MM.1S (cell line): ENCODE data around the gene C2CD3.

Source experiments
- DNase-seq: peaks from one replicate; pipeline ENCODE4 v3.0.0-alpha.2; 2015
- H2AFZ ChIP-seq: fragments of 300-600 bp; sonication (generic); 2 replicates; pipeline ENCODE4 v1.6.0; 2016; ENCODE audit warnings: antibody characterized with exemption, low read length
- H3F3A ChIP-seq: fragments of 300-600 bp; sonication (generic); 2 replicates; pipeline ENCODE4 v1.6.1; 2016; ENCODE audit warnings: mild to moderate bottlenecking, antibody characterized with exemption, low read length, moderate library complexity, mixed read lengths; ENCODE audit not compliant: insufficient read depth
- H3K27ac ChIP-seq: fragments of 300-600 bp; sonication (generic); 2 replicates; pipeline ENCODE4 v1.5.1; 2016; ENCODE audit warnings: mild to moderate bottlenecking, low read length
- H3K27me3 ChIP-seq: fragments of 300-600 bp; sonication (generic); replicated peaks from 2 replicates; pipeline ENCODE4 v1.6.0; 2016; ENCODE audit warnings: low read length; ENCODE audit not compliant: insufficient read depth
- H3K36me3 ChIP-seq: fragments of 300-600 bp; sonication (generic); replicated peaks from 2 replicates; pipeline ENCODE4 v1.6.1; 2016; ENCODE audit warnings: mild to moderate bottlenecking, low read length, mixed read lengths; ENCODE audit not compliant: insufficient read depth
- H3K4me1 ChIP-seq: fragments of 300-600 bp; sonication (generic); 2 replicates; pipeline ENCODE4 v1.6.1; 2016; ENCODE audit warnings: low read length, mixed read lengths
- H3K4me2 ChIP-seq: fragments of 300-600 bp; sonication (generic); 2 replicates; pipeline ENCODE4 v1.6.0; 2016; ENCODE audit warnings: low read depth, low read length
- H3K4me3 ChIP-seq: fragments of 300-600 bp; sonication (generic); 2 replicates; pipeline ENCODE4 v1.5.1; 2016; ENCODE audit warnings: low read length, mixed read lengths
- H3K79me2 ChIP-seq: fragments of 300-600 bp; sonication (generic); 2 replicates; pipeline ENCODE4 v1.6.1; 2016; ENCODE audit warnings: mixed run types, low read length, mixed read lengths
- H3K9ac ChIP-seq: fragments of 300-600 bp; sonication (generic); 2 replicates; pipeline ENCODE4 v1.6.1; 2016; ENCODE audit warnings: low read length, mixed read lengths
- H3K9me2 ChIP-seq: fragments of 300-600 bp; sonication (generic); replicated peaks from 2 replicates; pipeline ENCODE4 v1.6.1; 2016; ENCODE audit warnings: mild to moderate bottlenecking, low read length, mixed read lengths; ENCODE audit not compliant: insufficient read depth
- H3K9me3 ChIP-seq: fragments of 300-600 bp; sonication (generic); replicated peaks from 2 replicates; pipeline ENCODE4 v1.6.1; 2016; ENCODE audit warnings: mild to moderate bottlenecking, low read length, mixed read lengths; ENCODE audit not compliant: insufficient read depth
- H4K20me1 ChIP-seq: fragments of 300-600 bp; sonication (generic); 2 replicates; pipeline ENCODE4 v1.6.1; 2016; ENCODE audit warnings: mild to moderate bottlenecking, low read length, moderate library complexity, mixed read lengths; ENCODE audit not compliant: insufficient read depth
- CTCF ChIP-seq: fragments of 300-600 bp; sonication (generic); IDR thresholded peaks from 2 replicates; pipeline ENCODE4 v1.5.1; 2016; ENCODE audit warnings: antibody characterized with exemption, low read length, mixed read lengths
- EZH2 ChIP-seq: fragments of 300-600 bp; sonication (generic); optimal IDR thresholded peaks from 2 replicates; pipeline ENCODE3; 2017; ENCODE audit warnings: low read depth, mild to moderate bottlenecking, antibody characterized with exemption, low read length, mixed read lengths
- EZH2phosphoT487 ChIP-seq: fragments of 300-600 bp; sonication (generic); IDR thresholded peaks from 2 replicates; pipeline ENCODE4 v1.6.1; 2018; ENCODE audit warnings: antibody characterized with exemption, low read length

C2CD3 gene

GRCh38 chr11:73996161-73996747, 174.5 kb downstream of the C2CD3 start:
- no peaks in the 10 kb centered on the region for H3K36me3 ChIP-seq
- peaks cover 2% of the 10 kb centered on the region; the same call in 1 of the 2 replicates for H3K4me1 ChIP-seq
- no peaks in the 10 kb centered on the region for H4K20me1 ChIP-seq
- no peaks in the 10 kb centered on the region for H3K9me3 ChIP-seq
- H3K9ac ChIP-seq = no peak overlapping the region
- H3K27me3 ChIP-seq = no peaks in the 10 kb centered on the region
- H3K9me2 ChIP-seq = no peaks in the 10 kb centered on the region
- no peak for DNase-seq
- no peak overlapping the region for H3K4me3 ChIP-seq
- H2AFZ ChIP-seq = no peak overlapping the region
- H3K79me2 ChIP-seq = no peaks in the 10 kb centered on the region
- H3K27ac ChIP-seq = no peak overlapping the region
- TF ChIP-seq EZH2phosphoT487 (no peak), CTCF (no peak), EZH2 (no peak)
- H3K4me2 ChIP-seq = no peak overlapping the region
- H3F3A ChIP-seq = no peaks in the 10 kb centered on the region

- no peaks in the 10 kb centered on the region for H3K79me2 ChIP-seq
- H3K4me3 ChIP-seq = no peak overlapping the region
- no peaks in the 10 kb centered on the region for H3K27me3 ChIP-seq
- H3F3A ChIP-seq = no peaks in the 10 kb centered on the region
- no peak for DNase-seq
- no peak overlapping the region for H3K27ac ChIP-seq
- H3K9me2 ChIP-seq = no peaks in the 10 kb centered on the region
- TF ChIP-seq EZH2 = no peak
- no peak for TF ChIP-seq CTCF
- TF ChIP-seq EZH2phosphoT487 = no peak
- H4K20me1 ChIP-seq = no peaks in the 10 kb centered on the region
- no peaks in the 10 kb centered on the region for H3K9me3 ChIP-seq
- peaks cover 5% of the 10 kb centered on the region; the same call in 1 of the 2 replicates for H3K4me1 ChIP-seq
- H3K9ac ChIP-seq = no peak overlapping the region
- H3K4me2 ChIP-seq = no peak overlapping the region
- H3K36me3 ChIP-seq = no peaks in the 10 kb centered on the region
- no peak overlapping the region for H2AFZ ChIP-seq
These were observed 175.1 kb downstream of the C2CD3 start for GRCh38 chr11:73995731-73996130.

- TF ChIP-seq CTCF (no peak), EZH2 (no peak), EZH2phosphoT487 (no peak)
- no peaks in the 10 kb centered on the region for H3K27me3 ChIP-seq
- H3K4me1 ChIP-seq = peaks cover 5% of the 10 kb centered on the region; the same call in 1 of the 2 replicates
- no peak overlapping the region for H2AFZ ChIP-seq
- no peaks in the 10 kb centered on the region for H3F3A ChIP-seq
- H3K9me2 ChIP-seq = no peaks in the 10 kb centered on the region
- no peak overlapping the region for H3K9ac ChIP-seq
- H3K27ac ChIP-seq = no peak overlapping the region
- no peak overlapping the region for H3K4me3 ChIP-seq
- no peaks in the 10 kb centered on the region for H3K36me3 ChIP-seq
- H4K20me1 ChIP-seq = no peaks in the 10 kb centered on the region
- no peak for DNase-seq
- no peaks in the 10 kb centered on the region for H3K9me3 ChIP-seq
- H3K79me2 ChIP-seq = no peaks in the 10 kb centered on the region
- no peak overlapping the region for H3K4me2 ChIP-seq
These were observed 175.6 kb downstream of the C2CD3 start for GRCh38 chr11:73995247-73995646.
